Astrocyte (in vitro differentiated cells and primary cell): ENCODE measurements around the gene RAB11FIP5.

ENCODE experiments used
- EZH2 ChIP-seq: IDR thresholded peaks from 2 replicates; pipeline ENCODE4 v1.6.1; 2012; ENCODE audit warnings: mild to moderate bottlenecking, low read length, inconsistent platforms; ENCODE audit not compliant: insufficient read depth
- TF ChIP-seq, protein P1 (sequence below): IDR thresholded peaks from 2 replicates; pipeline ENCODE4 v1.5.1; 2011; ENCODE audit warnings: low read depth, mild to moderate bottlenecking, inconsistent platforms, low read length, moderate library complexity; ENCODE audit not compliant: insufficient read depth

DNA sequence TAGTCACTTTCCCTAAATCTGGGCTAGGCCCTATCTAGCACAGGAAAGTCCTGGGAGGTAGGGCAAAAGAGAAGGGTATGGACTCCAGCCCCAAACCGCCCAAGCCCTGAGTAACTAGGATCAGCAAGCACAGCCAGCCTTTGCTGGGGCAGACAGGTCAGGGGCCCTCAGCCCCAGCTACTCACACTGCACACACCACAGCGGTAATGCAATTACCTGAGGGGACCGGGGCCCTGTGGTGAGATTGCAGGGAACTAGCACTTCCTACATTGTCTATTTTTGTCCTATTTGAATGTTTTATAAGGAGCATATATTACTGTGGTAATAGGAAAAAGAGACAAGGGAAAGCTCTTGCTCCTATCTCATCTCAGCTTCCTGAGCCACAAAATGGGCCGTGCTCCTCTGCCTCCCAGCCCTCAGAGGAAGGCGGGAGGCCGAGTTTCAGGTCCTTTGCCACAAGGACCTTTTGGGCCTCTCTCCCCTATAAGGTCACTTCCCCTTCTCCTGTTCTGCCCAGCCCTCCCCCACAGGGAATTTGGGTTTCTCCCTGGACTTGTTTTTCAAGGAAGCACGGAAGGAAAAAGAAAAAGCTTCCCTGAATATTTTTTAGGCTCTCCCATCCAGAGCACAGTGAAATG, 20.5 kb downstream of the RAB11FIP5 start:
- TF ChIP-seq EZH2: no peak
- TF ChIP-seq, protein P1, sequence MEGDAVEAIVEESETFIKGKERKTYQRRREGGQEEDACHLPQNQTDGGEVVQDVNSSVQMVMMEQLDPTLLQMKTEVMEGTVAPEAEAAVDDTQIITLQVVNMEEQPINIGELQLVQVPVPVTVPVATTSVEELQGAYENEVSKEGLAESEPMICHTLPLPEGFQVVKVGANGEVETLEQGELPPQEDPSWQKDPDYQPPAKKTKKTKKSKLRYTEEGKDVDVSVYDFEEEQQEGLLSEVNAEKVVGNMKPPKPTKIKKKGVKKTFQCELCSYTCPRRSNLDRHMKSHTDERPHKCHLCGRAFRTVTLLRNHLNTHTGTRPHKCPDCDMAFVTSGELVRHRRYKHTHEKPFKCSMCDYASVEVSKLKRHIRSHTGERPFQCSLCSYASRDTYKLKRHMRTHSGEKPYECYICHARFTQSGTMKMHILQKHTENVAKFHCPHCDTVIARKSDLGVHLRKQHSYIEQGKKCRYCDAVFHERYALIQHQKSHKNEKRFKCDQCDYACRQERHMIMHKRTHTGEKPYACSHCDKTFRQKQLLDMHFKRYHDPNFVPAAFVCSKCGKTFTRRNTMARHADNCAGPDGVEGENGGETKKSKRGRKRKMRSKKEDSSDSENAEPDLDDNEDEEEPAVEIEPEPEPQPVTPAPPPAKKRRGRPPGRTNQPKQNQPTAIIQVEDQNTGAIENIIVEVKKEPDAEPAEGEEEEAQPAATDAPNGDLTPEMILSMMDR: no peak
